NCI-H2107 (cell line): ENCODE data around the gene HOGA1.

Experiments used
- DNase-seq: peaks from one replicate; lab custom pipeline; 2025; lab: John Stamatoyannopoulos, UW

Gene HOGA1

DNA sequence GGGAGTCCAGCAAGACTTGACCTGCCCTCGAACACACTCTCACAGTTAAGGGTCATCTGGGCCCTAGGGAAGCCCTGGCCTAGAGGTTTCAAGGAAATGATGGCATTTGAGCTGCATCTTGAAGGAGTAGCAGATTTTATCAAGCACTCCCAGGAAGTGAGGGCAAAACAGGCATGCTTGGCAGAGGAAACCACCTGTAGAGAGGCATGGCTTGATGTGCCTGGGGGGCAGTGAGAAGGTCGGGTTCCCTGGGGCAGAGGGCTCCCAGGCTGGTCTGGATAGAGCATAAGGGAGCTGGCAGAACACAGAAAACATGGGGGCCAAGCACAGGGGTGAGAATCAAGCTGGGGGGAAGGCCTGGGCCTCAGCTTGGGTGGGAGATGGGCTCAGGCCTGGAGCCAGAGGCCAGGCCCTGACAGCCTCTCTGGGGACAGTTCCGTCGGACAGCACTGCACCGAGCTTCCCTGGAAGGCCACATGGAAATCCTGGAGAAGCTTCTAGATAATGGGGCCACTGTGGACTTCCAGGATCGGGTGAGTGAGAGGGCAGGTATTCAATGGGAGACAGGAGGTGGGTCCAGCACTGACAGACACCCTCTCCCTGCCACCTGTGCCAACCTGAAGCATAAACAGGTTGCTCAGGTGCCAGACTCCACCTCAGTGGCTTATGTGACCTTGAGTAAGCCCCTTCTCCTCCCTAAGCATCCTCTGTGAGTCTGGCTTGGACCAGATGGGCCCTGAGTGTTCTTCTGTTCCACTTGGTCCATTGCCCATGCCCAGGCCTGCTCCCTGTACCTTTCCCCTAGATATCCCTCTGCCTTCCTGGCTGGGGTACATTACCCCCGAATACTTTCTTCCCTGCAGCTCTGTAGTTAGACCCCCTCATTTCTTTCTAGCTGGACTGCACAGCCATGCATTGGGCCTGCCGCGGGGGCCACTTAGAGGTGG, 3.5 kb upstream of the HOGA1 start:
- DNase-seq = no peak

DNA sequence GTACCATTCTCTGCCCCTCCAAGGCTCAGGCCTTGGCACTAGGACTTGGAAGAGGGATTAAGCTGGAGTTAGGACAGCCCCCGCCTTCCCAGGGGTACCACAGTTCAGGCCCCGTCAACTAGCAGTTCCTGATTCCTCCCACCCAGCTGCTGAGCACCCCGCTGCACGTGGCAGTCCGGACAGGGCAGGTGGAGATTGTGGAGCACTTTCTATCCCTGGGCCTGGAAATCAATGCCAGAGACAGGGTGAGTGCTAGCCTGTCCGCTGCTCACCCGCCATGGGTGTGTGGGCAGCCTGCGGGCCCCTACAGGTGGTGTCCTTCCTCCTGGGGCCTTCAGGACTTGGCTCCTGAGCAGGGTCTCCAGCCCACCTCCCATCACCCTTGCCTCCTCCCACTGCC, 2.0 kb upstream of the HOGA1 start:
- no peak for DNase-seq

DNA sequence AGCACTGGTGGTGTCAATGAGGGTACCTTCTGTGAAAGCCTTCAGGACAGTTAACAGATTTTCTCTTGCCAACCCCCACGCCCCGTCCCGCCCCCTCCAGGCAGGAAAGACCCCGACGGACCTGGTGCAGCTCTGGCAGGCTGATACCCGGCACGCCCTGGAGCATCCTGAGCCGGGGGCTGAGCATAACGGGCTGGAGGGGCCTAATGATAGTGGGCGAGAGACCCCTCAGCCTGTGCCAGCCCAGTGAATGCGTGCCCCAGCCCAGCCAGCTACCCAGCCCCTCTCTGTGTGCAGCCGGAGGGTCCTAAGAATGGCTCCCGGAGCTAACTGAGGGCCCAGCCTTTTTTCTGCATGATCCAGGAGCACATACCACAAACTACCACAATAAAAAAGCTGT, 713 bp upstream of the HOGA1 start:
- no peak for DNase-seq

DNA sequence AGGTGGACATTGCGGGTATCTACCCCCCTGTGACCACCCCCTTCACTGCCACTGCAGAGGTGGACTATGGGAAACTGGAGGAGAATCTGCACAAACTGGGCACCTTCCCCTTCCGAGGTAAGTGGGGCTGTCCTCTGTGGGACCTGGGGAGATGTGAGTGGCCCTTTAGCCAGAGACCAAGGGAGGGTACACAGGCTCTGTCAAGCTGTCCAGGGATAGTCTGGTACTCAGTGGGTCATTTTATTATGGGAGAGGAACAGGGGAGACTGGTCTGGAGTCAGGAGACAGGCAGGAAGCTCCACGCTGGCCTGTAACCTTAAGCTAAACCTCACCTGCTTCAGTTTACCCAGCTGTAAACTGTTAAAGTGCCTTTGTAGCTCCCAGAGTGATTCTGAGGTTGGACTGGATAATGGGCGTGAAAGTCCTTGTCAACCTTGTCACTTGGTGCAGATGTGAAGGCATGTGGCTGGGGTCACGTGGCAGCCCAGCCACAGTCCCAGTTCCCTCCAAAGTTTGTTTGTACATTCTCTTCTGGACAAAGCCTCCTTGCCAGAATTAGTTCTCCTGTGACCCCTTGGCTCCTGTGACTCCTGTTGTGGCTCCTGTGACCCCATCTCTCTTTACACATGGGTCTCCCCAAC, 729 bp downstream of the HOGA1 start:
- DNase-seq = no peak

DNA sequence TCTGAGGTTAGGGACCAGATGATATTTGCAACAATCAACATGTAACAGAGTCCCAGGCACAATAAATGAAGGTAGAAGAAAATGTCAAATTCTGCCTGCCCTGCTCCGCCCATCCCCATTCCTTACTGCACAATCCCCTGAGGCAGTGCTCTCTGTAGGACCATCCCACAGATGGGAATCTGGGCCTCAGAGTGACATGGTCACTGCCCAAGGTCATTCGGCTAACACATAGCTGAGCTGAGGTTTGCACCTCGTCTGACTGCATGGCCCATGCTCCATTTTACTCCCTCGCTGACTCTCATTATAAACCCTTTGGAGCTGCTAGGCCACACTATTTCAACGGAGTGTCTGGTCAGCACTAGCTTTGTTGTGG, 1.2 kb downstream of the HOGA1 start:
- DNase-seq = no peak

DNA sequence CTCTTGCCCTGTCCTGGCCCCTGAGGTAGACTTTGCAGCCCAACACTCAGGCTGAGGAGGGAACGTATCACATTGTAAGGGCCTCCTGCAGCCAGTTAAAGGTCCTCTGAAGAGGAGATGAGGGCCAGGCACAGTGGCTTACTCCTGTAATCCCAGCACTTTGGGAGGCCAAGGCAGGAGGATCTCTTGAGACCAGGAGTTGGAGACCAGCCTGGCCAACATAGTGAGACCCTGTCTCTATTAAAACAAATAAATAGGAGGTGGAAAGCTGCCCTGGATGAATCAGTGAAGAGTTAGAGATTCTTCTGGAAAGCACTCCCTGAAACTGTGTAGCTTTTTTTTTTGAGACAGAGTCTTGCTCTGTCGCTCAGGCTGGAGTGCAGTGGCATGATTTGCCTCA, 3.0 kb downstream of the HOGA1 start:
- no peak for DNase-seq

DNA sequence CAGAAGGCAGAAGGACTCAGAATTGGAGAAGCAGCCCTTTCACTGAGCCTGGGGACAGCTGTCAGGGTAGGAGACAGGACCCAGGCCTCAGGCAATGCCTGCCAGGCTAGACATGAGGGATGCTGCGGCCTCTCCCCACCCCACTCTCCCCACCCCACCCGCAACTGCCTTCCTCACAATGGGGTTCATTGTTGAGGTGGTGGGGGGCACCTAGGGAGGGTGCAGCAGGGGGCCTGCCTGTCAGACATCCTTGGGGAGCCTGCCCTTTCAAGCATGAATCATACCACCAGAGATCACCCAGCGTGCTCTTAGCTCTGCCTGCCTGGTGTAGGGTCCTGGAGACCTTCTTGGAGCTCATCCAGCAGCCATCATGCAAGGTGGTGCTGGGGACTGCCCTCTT, 5.3 kb downstream of the HOGA1 start, which contains the start of gene C10orf62:
TSS of gene C10orf62 (plus strand) at position 243 of the 400 bp plus-strand sequence. CDS start 177 bp downstream, outside the sequence.
- no peak for DNase-seq

DNA sequence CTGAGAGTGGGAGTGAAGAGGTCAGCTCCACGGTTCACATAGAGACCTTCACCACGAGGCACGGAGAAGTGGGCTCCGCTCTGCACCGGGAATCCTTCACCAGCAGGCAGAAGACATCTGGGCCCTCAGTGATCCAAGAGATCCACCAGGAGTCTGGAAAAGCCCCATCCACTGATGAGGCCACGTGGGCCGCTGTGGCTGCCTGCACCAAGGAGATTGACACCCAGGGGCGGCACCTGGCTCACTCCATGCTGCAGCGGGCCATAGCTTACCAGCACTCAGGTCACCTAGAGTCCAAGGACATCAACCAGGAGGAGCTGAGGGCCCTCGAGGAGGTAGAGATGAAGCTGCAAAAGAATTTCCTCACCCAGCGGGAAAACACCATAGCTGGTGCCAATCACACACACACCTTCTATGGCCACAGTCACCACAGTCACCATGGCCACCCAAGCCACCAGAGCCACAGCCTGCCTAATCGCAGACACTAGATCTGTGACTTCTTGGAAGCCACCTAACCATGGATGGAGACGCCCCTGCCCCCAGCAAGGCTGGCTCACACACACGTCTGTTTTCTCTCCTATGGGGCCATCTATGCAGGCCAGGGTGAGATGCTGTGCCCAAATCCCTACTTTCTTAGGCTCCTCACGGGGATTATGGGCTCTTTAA, 6.0 kb downstream of the HOGA1 start:
- DNase-seq = no peak

DNA sequence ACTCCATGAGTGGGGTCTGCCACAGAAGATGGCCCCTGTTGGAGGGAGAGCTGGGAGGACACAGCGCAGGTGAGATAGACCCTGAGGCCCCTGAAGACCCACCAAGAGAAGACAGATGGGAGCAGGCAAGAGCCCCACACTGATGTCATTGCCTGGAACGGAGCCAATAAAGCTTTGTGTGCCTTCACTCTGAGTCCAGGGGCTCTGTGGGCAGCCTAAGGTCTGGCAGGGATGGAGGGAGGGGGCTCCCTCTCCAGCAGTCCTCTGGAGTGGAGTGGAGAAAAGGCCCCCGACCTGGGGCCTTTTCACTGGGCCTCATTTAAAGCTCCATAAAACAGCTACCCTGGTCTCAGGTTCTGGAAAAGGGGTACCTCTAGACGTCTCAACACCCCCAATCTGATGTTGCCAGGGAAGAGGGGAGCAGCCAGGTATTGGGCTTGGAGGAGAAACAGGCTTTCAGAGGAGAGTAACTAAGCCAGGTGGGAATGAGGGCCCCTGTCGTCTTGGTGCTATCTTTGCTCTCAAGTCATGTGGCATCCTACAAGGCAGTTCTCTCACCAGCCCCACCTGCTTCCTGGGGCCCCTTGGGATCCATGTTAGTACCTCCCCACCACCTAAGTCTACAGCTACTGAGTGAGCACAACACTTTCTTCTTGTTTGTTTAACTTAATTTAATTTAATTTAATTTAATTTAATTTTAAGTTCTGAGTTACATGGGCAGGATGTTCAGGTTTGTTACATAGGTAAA, 6.7 kb downstream of the HOGA1 start:
- no peak for DNase-seq

DNA sequence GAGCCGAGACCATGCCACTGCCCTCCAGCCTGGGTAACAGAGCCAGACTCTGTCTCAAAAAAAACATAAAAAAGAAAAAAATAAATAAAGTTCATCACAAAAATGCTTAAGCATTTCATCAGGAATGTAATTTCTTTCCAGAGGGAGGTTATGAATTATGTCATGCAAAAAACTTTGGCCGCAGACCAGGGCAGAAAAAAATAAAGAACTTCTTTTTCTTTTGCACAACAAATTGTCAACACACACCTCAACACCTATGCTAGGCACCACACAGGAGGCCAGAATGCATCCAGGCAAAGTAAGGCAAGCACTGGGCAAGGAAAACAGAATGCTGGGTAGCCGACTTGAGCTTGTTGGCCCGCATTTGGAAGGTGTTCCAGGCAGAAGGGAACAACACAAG, 9.2 kb downstream of the HOGA1 start:
- DNase-seq = no peak

DNA sequence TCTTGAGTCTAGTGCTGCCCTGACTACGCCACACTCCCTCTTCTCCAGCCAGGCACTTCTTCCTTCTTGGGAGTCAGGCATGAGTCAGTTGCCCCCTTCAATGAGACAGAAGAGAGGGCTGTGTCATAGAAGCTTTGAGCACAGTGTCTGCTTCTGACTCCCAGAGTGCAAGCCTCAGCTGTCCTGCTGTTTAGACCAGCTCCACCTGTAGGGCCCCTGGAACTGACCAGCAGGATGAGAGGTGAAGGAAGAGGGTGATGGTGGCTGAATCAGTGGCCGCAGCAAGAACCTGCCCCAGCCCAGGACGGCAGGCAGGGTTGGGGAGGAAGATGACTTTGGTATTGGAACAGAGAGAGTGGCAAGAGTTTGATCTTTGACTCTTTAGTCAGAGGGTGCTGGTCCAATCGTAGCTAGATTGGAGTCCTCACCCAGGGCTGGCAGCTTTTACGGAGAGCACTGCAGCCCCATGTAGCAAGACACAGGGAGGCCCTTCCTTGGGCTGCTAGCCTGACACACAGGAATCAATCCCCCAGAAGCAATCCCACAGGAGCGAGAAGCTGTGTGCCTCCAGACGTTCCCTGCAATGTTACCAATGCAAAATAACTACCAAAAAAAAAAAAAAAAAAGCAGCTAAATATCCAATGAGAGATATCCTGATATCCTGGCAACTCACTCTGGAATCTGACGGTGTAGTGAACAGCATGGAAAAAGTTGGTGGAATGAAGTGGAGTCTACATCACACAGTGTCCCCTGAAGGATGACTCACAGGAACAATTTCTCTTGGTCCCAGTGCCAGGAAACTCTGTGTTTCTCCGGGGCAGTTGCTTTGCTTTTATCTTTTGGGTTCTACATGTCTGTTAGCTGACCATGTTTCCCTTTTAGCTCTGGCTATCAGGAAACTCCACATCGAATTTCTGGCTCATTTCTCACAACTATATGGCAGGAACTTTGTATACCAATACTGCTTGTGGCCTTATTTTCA, 12.2 kb downstream of the HOGA1 start:
- DNase-seq = no peak

DNA sequence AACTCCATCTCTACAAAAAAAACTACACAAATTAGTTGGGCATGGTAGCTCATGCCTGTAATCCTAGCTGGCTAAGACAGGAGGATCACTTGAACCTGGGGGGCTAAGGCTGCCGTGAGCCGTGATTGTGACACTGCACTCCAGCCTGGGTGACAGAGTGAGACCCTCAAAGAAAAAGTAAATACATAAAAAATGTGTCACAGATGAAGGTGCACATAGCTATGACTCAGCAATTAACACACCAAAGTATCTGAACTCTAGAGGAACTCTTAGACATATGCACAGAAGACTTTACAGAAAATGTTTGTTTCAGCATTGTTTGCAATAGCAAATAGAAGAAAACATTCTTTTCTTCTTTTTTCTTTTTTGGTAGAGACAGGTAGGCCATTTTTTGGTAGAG, 13.6 kb downstream of the HOGA1 start:
- no peak for DNase-seq

DNA sequence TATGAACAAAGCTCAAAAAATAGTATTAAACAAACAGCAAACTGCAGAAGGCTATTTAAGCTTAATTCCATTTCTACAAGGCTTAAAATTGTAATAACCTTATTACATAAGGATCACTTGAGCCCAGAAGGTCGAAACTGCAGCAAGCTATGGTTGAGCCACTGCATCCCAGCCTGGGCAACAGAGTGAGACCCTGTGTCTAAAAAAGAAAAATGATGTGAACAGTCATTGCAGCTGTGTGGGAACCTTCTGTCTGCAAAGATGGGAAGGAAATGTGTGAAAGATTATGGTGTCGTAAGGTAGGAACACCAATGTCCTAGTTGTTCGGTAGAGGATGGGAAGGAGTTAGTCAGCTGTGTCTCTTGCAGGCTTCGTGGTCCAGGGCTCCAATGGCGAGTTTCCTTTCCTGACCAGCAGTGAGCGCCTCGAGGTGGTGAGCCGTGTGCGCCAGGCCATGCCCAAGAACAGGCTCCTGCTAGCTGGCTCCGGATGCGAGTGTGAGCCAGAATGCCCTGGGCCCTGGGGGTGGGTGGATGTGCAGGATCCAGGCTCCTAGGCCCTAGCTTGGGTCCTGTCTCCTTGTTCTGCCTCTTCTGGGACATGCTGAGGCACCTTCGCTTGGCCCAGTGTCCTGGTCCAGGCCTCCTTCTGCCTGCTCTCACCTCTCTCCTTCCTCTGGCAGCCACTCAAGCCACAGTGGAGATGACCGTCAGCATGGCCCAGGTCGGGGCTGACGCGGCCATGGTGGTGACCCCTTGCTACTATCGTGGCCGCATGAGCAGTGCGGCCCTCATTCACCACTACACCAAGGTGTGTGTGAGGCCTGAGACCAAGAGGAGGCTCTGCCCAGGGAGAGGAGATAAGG, 14.4 kb downstream of the HOGA1 start:
- no peak for DNase-seq

DNA sequence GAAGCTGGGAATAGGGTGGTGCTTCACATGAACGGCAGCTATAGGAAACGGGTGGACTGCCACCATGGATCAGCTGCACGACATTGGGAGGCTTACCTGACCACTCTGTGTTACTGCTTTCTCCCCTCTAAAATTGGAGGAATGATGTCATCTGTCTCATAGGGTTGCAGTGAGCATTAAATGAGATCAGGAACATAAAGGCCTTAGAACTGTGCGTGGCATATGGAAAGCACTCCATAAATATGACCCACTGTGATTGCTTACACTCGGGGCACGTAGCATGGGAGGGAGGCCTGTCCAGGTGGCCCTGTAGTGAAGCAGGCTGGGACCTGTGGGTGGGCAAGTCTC, 15.1 kb downstream of the HOGA1 start:
- no peak for DNase-seq

DNA sequence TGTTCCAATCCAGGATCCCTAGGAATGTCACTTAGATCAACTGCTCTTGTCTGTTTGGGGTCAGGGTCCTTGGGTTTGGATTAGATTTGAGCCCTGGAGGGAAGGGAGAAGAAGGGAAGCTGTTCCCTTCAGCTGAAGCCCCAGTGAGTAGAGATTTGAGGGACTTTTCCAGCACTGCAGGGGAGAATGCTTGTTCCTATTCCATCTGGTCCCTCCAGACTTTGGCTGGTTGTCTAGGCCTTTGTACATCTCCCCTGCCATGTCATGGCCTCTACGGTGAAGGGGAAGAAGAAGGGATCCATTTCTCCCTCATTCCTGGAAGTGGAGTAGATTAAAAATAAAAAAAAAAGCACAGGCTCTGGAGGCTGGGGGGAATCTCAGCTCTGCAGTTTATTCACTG, 16.4 kb downstream of the HOGA1 start:
- no peak for DNase-seq

DNA sequence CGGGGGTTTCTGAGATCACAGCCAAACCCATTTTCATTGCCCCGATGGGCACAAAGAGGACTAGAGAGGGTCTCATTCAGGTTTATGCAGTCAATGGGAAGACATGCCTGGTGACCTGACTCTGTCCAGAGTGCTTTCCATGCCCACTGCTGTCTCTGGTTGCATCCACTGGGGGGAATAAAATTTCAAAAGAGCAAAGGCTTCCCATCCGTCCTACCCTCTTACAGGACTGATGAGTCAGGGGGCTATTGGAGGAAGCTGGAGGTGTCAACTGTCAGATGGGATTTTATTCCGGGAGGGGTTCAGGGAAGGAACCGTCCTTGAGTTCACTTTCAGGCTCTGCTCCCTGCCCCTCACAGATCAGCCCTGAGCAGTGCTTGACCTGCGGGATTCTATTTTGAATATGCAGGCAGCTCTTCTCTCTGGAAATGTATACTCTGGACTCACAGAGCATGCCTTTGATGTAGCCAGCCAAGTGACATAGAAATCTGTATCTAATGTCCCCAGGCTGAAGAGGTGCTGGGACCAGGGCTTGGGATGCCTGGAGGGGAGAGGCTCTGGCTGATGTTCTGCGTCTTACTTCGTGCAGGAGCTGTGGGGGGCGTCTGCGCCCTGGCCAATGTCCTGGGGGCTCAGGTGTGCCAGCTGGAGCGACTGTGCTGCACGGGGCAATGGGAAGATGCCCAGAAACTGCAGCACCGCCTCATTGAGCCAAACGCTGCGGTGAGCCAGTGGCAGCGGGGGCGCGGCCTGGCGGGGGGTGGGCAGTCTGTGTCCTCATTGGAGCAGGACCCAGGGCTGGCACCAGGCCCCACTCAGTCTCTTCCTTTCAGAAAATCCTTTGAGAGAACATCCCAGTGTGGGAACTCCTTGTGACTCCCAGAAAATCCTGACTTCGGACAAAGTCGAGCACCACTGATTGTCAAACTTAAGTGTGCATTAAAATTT, 17.4 kb downstream of the HOGA1 start:
- no peak for DNase-seq

DNA sequence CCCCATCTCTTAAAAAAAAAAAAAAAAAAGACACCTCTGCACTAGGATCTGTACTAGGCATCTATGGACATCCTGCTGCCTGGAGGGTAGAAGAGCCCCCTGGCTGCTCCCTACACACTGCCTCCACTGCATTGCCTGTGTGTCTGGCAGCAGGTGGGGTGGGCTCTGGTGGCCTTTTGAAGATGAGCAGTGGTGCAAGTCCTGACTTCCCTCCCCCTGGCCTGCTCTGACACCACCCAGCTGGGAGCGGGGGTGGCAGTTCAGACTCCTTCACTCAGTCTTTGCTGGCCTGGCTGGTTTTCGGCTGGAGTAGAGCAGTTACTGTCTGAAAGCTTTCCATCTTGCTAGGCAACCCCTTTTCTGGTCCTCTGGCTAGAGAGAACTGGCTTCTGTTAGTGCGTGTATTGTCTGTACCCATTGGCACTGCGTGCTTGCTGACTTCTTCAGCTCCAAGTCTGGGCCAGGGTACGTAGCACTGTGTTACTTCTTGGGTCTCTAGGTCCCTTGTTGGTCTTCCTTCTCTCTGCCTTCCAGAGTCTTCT, 23.0 kb downstream of the HOGA1 start:
- no peak for DNase-seq

DNA sequence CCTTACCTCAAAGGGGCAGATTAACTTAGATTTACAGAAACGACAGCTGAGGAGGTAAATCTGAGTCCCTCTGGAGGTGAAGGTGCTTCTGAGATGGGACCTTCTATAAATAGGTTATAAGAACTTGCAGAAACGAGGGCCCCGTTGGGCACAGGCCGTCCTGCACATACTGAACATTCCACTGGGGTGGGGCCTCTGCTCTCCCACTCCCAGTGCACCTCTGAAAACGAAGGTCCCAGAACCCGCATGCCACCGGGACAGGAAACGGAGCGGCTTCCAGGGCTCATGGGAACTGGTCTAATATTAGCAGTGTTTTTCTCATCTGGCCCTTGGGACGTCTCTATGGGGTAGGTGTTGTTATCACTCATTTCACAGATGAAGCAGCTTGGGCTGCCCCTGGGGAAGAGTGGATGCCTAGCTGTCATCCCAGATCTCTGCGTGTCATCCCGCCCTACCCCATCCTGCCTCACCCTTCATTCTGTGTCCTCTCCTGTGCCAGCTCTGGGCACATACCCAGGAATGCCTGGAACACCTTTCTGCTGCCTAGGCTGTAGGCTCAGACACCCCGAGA, 24.9 kb downstream of the HOGA1 start:
- DNase-seq = no peak
